Femur (tissue), 1 donor: Measurements from ENCODE around the gene ACTG1.

Experiments
- DNase-seq: peaks from one replicate; pipeline ENCODE4 v3.0.0-alpha.2; 2017

Gene ACTG1

DNA sequence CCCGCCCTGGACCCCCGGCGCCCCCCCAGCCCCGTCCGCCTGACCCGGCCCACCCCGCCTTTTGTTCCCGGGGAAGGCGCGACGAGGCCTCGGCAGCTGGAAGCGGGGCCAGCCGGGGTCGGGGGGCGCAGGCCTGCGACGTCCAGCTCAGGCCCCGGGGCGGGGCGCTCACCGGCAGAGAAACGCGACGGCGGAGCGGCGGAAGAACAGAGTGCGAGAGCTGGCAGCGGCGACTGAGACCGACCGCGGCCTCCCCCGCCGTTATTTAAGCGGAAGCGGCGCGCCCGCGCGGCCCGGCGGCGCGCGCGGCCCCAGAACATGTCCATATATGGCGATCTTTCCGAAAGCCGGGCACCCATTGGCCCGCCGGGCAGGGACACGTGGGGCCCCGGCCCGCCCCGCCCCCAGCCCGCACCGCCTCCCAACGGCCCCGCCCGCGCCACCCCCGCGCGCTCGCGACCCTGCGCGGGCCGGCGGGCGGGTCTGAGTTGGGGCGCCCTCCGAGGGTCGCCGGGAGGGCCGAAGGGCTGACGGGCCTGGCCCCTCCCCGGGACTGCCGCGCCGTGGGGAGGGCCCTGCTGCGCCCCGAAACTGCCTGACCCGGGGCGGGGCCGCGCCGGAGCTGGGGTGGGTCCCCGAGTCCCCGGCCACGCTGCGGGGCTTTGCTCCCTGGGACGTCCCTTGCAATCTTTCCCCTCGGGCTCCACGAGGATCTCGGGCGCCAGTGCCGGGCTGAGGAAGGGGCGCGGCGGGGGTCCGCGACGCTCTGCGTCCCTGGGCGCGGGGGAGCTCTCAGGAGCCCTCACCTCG is at the start of gene ACTG1:
TSS of gene ACTG1 (minus strand) at position 238 of the 810 bp plus-strand sequence. CDS start 445 bp downstream, outside the sequence.
- DNase-seq: peak; percentile 96

- no peak for DNase-seq
Observed at GRCh38 chr17:81561494-81561885, 48.9 kb upstream of the ACTG1 start.

GRCh38 chr17:81558941-81559806 is 46.6 kb upstream of the ACTG1 start:
- no peak for DNase-seq

DNA sequence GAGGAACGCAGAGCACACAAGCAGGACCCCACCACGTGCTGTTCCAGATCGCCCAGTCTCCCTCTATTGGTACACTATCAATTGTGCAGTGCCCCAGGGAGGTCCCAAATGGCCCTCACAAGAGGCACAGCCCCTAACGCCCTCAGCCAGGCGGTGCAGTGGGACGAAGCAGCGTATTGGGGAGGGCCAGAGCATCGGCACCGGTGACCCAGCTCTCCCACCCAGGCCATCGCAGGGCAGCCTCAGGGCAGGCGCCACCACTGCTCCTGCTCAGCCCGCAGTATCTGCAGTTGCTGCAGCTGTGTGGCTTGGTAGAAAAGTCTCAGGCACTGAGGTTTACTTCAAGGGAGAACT is 45.5 kb upstream of the ACTG1 start:
- DNase-seq: no peak

- DNase-seq: no peak
Observed at GRCh38 chr17:81557276-81558114, 44.9 kb upstream of the ACTG1 start.

DNA sequence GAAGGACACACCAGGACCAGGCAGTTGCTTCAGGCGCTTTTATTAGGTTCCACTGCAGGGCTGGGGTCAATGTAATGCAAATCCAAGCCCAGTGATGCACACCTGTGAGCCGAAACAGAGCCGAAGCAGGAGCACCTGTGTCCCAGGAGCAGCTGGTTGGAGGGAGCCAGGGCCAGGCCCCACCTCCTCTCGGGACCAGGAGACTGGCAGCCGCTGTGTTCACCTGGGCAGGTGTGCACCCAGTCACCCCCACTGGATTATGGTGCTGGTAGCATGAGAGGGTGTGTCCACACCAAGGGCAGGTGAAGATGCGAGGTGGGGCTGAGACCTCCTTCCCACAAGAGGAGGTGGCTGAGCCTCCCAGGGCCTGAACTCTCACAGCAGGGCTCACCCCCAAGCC is 44.3 kb upstream of the ACTG1 start:
- no peak for DNase-seq

- DNase-seq: peak; percentile 17
Observed at GRCh38 chr17:81556175-81556691, 43.6 kb upstream of the ACTG1 start.

- peak; percentile 55 for DNase-seq
Observed at GRCh38 chr17:81553616-81554181, 41.1 kb upstream of the ACTG1 start.

DNA sequence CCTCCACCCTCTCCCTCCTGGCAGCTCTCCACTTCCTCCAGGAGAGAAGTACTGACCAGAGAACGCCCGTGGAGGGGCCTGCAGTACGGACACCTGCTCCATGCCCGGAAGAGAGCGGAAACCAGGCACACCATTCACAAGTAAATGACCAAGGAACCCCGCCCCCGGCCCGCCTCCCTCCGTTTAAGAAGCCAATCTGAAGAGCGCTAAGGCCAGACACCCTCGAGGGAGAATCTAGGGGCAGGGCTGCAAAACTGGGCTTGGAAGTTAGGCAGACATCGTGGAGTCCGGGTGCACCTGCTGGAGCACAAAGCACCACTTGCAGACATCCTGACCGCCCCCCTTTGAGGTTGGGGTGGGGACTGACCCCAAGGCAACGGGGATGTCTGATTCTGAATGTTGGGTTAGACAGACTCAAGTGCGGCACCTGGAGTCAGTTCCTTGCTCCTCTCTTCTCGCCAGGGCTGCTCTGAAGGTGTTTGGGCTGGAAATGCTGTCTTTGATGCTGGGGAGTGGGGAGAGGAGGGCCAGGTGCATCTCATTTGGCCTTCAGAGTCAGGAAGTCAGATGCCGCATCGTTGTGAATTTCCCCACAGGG is 40.5 kb upstream of the ACTG1 start:
- DNase-seq: peak; percentile 82

DNA sequence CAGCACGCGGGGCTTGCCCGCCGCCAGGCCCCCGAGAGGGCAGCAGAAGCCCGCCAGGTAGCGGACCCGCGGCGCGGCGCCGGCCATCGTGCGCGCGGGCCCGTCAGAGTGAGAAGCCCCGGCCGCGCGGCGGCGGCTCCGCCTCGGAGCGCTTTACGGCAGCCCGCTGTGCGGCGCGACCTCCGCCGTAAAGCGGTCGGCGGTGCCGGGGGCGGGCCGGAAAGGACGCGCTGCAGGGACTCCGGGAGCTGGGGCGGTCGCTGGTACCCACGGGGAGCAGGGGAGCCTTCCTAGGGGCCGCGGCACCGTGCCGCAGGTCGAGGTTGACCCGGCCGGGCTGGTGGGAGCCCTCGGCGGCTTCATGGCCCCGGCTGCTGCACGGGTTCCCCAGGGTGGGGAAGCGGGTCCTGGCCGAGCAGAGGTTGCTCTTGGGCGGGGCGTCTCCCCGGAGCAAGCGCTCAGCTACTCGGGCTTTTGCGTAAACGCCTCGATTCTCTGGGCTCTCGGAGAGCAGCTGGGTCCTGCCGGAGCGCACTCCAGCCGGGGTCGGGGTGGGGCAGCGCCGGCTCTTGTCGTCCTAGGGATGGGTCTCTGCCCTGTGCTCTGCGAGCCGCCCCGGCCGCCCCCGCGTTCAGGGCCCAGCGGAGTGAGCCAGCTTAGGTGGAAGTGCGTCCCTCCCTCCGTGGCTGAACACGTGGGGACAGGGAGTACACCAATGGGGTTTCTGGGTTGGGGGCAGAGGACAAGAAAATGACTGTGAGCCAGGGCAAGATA is 39.8 kb upstream of the ACTG1 start, which contains the start of gene FAAP100:
TSS of gene FAAP100 (minus strand) at position 110 of the 774 bp plus-strand sequence. CDS start at position 87, 23 bp downstream.
- peak; percentile 86 for DNase-seq

DNA sequence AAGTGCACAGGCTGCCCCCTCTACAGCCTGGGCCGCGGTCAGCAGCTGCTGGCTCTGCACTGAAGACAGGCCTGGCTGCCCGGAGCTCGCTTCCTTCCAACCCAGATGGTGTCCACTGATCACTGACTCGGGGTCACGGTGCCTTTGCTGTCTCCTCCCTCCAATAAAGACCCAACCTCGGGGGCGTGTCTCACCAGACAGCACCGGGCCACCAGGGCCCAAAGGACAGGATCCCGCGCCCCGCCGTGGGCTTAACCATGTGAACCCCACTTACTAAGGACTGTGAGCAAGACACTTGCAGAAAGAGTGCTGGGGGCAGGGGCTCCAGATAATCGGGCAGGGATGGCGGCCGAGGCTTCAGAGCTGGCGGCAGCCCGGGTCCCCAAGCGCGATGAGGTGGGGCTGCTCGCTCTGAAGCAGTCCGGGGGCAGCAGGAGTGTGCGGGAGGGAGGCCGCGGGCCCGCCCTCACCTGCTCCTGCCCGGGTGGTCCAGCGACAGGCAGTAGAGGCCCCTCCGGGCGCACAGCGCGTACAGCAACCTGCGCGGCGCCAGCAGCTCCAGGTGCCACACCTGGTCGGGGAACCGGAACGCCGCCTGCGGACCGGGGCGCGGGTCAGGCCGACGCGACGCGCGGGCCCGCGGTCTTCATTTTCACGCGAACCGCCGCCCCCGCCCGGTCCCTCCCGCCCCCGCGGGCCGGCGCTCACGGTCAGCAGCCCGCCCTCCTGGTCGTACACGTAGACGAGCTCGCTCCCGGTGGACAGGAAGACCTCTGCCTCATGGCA is 39.1 kb upstream of the ACTG1 start:
- peak; percentile 45 for DNase-seq

- DNase-seq: peak; percentile 24
Observed at GRCh38 chr17:81550830-81551457, 38.3 kb upstream of the ACTG1 start.

GRCh38 chr17:81550285-81550684 is 37.7 kb upstream of the ACTG1 start:
- peak; percentile 15 for DNase-seq

GRCh38 chr17:81549826-81550225 is 37.2 kb upstream of the ACTG1 start:
- peak; percentile 16 for DNase-seq

DNA sequence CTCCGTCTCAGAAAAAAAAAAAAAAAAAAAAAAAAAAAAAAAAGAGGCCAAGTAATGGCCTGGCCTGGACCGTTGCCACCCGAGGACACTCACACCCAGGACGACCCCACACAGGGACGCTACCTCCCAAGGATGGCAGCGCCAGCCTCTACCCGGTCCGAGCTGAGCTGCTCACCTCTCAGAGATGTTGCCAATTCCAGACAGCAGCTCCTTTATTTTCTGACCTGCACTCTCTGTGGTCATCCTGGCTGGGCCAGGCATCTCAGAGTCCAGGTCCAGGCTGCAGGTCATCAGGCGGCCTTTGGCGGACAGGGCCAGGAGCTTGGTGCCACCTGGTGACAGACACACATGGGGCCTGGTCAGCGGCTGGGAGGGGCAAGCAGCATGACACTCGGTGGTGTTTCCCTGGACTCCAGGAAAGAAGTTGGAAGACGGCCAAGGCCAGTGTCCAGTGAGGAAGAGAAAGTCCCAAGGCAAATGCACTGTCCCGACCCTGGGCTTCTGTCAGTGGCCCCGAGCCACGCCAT is 36.5 kb upstream of the ACTG1 start:
- peak; percentile 22 for DNase-seq

GRCh38 chr17:81547614-81547982 is 35.0 kb upstream of the ACTG1 start:
- DNase-seq: peak; percentile 12

DNA sequence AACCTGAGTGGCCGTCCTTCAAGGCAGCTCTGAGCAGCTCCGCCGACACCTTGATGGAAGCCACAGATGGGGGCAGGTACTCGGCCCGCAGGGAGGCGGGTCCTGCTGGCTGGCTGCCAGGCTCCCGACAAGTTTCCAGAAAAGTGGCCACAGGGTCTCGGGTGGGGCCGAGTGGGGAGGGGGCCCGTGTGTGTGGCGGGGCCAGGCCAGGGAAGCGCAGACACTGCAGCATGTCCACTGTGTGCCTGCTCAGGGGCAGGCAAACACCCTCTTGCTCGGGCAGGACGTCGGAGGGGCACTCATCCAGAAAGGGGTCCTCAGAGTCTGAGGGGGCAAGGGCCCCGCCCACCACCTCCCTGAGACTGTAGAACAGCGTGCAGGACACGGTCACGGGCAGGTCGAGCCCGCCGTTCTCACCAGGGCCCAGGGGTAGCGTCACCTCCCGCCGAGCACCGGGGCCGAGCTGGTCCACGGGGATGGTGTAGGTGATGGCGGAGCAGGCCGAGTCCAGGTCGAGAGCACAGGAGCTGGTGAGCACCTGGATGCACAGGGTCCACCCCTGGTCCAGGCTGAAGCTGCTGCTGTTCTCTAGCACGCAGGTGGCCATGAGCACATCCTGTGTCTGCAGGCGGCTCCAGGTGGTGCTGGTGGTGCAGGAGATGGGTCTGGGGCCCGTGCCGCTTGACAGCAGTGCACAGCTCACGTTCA is 34.5 kb upstream of the ACTG1 start:
- peak; percentile 21 for DNase-seq

GRCh38 chr17:81545160-81545949 is 32.8 kb upstream of the ACTG1 start:
- peak; percentile 19 for DNase-seq
